HEK293 (cell line): ENCODE data around the gene TMIE.

Experiments used
- CTCF ChIA-PET: fragments of 350-600 bp; formaldehyde crosslinking; extraction: SDS; loops from one replicate; lab custom pipeline; 2021; ENCODE audit warnings: antibody characterized with exemption; lab: Yijun Ruan, JAX
- POLR2A ChIA-PET: fragments of 300-600 bp; formaldehyde crosslinking; extraction: SDS; loops from one replicate; lab custom pipeline; 2020; ENCODE audit warnings: antibody characterized with exemption, inconsistent platforms; lab: Yijun Ruan, JAX
- H3K27ac ChIP-seq: fragments of 200-500 bp; sonication (Bioruptor generic); 2 replicates; pipeline ENCODE4 v1.5.1; 2014; ENCODE audit warnings: low read depth, low read length, control low read depth, inconsistent platforms; ENCODE audit errors: extremely low read depth
- H3K36me3 ChIP-seq, 2 experiments: fragments of 200-500 bp in 1 of 2; sonication (Bioruptor generic) in 1 of 2; 1 replicate in 1 of 2; 2 replicates in 1 of 2; pipeline ENCODE4 v1.5.1; 2014 to 2017; ENCODE audit warnings: inconsistent platforms in 2 of 2, low read length in 2 of 2; ENCODE audit not compliant: control insufficient read depth in 2 of 2, insufficient read depth in 1 of 2
- H3K4me1 ChIP-seq: fragments of 200-500 bp; sonication (Bioruptor generic); 2 replicates; pipeline ENCODE4 v1.5.1; 2014; ENCODE audit warnings: mild to moderate bottlenecking, low read length, inconsistent platforms; ENCODE audit not compliant: control insufficient read depth, insufficient read depth
- H3K4me3 ChIP-seq: 2 replicates; pipeline ENCODE4 v1.5.1; 2011; ENCODE audit warnings: low read depth, mild to moderate bottlenecking, control low read depth, low read length, moderate library complexity
- H3K9me3 ChIP-seq: fragments of 200-500 bp; sonication (Bioruptor generic); 2 replicates; pipeline ENCODE4 v1.5.1; 2014; ENCODE audit warnings: low read depth, low read length, inconsistent platforms; ENCODE audit not compliant: control insufficient read depth, insufficient read depth
- BCL11A ChIP-seq: fragments of 450-650 bp; formaldehyde crosslinking; IDR thresholded peaks from 2 replicates; pipeline ENCODE4 v1.5.1; 2016; ENCODE audit warnings: low read depth, missing biosample characterization, missing genetic modification characterization
- KLF9 ChIP-seq: fragments of 450-650 bp; formaldehyde crosslinking; IDR thresholded peaks from 2 replicates; pipeline ENCODE4 v1.5.1; 2016; ENCODE audit warnings: missing biosample characterization, missing genetic modification characterization, low read depth
- MZF1 ChIP-seq: fragments of 450-650 bp; formaldehyde crosslinking; IDR thresholded peaks from 2 replicates; pipeline ENCODE4 v1.5.1; 2017; ENCODE audit warnings: missing biosample characterization, missing genetic modification characterization, borderline replicate concordance
- SP2 ChIP-seq: fragments of 450-650 bp; formaldehyde crosslinking; IDR thresholded peaks from 2 replicates; pipeline ENCODE4 v1.5.1; 2016; ENCODE audit warnings: missing biosample characterization, missing genetic modification characterization
- ZBTB1 ChIP-seq: fragments of 450-650 bp; formaldehyde crosslinking; IDR thresholded peaks from 2 replicates; pipeline ENCODE4 v1.5.1; 2016; ENCODE audit warnings: missing biosample characterization, missing genetic modification characterization
- ZBTB48 ChIP-seq: fragments of 450-650 bp; formaldehyde crosslinking; IDR thresholded peaks from 2 replicates; pipeline ENCODE4 v1.5.1; 2016; ENCODE audit warnings: missing biosample characterization, missing genetic modification characterization
- ZNF132 ChIP-seq: fragments of 450-650 bp; formaldehyde crosslinking; IDR thresholded peaks from 2 replicates; pipeline ENCODE4 v1.5.1; 2017; ENCODE audit warnings: missing biosample characterization, missing genetic modification characterization, borderline replicate concordance
- ZNF19 ChIP-seq: fragments of 450-650 bp; formaldehyde crosslinking; IDR thresholded peaks from 2 replicates; pipeline ENCODE4; 2016; ENCODE audit warnings: missing biosample characterization, missing genetic modification characterization, low read depth
- ZNF266 ChIP-seq: fragments of 450-650 bp; formaldehyde crosslinking; IDR thresholded peaks from 2 replicates; pipeline ENCODE4 v1.5.1; 2016; ENCODE audit warnings: missing biosample characterization, missing genetic modification characterization, low read depth
- ZNF596 ChIP-seq: fragments of 450-650 bp; IDR thresholded peaks from 2 replicates; pipeline ENCODE4 v1.5.0; 2018; ENCODE audit warnings: missing biosample characterization, mild to moderate bottlenecking, missing genetic modification characterization, moderate library complexity
- ZNF610 ChIP-seq: fragments of 450-650 bp; formaldehyde crosslinking; IDR thresholded peaks from 2 replicates; pipeline ENCODE4 v1.5.1; 2016; ENCODE audit warnings: missing biosample characterization, missing genetic modification characterization, borderline replicate concordance
- ZNF707 ChIP-seq: fragments of 450-650 bp; formaldehyde crosslinking; IDR thresholded peaks from 2 replicates; pipeline ENCODE4 v1.5.1; 2016; ENCODE audit warnings: missing biosample characterization, missing genetic modification characterization
- ZNF768 ChIP-seq: fragments of 450-650 bp; formaldehyde crosslinking; IDR thresholded peaks from 2 replicates; pipeline ENCODE4 v1.5.1; 2018; ENCODE audit warnings: missing biosample characterization, mild to moderate bottlenecking, missing genetic modification characterization
- ZNF843 ChIP-seq: fragments of 450-650 bp; formaldehyde crosslinking; IDR thresholded peaks from 2 replicates; pipeline ENCODE4 v1.5.1; 2016; ENCODE audit warnings: missing biosample characterization, missing genetic modification characterization
- ZSCAN23 ChIP-seq: fragments of 450-650 bp; formaldehyde crosslinking; IDR thresholded peaks from 2 replicates; pipeline ENCODE4 v1.5.1; 2016; ENCODE audit warnings: missing biosample characterization, missing genetic modification characterization
- TF ChIP-seq, protein P1 (sequence below): fragments of 450-650 bp; formaldehyde crosslinking; IDR thresholded peaks from 2 replicates; pipeline ENCODE4 v1.5.1; 2016; ENCODE audit warnings: missing biosample characterization, missing genetic modification characterization
- TF ChIP-seq, protein P2 (sequence below): fragments of 450-650 bp; formaldehyde crosslinking; IDR thresholded peaks from 2 replicates; pipeline ENCODE4 v1.5.1; 2016; ENCODE audit warnings: missing biosample characterization, missing genetic modification characterization
- TF ChIP-seq, protein P3 (sequence below): fragments of 450-650 bp; formaldehyde crosslinking; IDR thresholded peaks from 2 replicates; pipeline ENCODE4 v1.5.1; 2016; ENCODE audit warnings: missing biosample characterization, missing genetic modification characterization

Gene TMIE

GRCh38 chr3:46759239-46760167 is 58.3 kb downstream of the TMIE start:
- Histone ChIP-seq H3K27ac (no peak overlapping the region), H3K36me3 (no peaks in the 10 kb centered on the region), H3K4me1 (no peaks in the 10 kb centered on the region), H3K9me3 (no peaks in the 10 kb centered on the region), H3K4me3 (no peak overlapping the region)
- POLR2A ChIA-PET = no interaction called here
- TF ChIP-seq MZF1 (no peak), ZBTB1 (no peak), SP2 (no peak), ZNF596 (tag by site-specific recombination) (no peak), ZNF707 (tag by site-specific recombination) (no peak), BCL11A (tag by site-specific recombination) (no peak), ZBTB48 (tag by site-specific recombination) (no peak), ZNF610 (tag by site-specific recombination) (no peak), ZNF768 (tag by site-specific recombination) (no peak), KLF9 (tag by site-specific recombination) (no peak), ZNF132 (tag by site-specific recombination) (no peak), ZNF843 (tag by site-specific recombination) (no peak), ZNF19 (no peak), ZNF266 (tag by site-specific recombination) (no peak), ZSCAN23 (no peak)
- TF ChIP-seq, protein P1, sequence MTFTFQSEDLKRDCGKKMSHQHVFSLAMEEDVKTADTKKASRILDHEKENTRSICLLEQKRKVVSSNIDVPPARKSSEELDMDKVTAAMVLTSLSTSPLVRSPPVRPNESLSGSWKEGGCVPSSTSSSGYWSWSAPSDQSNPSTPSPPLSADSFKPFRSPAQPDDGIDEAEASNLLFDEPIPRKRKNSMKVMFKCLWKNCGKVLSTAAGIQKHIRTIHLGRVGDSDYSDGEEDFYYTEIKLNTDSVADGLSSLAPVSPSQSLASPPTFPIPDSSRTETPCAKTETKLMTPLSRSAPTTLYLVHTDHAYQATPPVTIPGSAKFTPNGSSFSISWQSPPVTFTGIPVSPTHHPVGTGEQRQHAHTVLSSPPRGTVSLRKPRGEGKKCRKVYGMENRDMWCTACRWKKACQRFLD (tag by site-specific recombination) = no peak
- TF ChIP-seq, protein P2, sequence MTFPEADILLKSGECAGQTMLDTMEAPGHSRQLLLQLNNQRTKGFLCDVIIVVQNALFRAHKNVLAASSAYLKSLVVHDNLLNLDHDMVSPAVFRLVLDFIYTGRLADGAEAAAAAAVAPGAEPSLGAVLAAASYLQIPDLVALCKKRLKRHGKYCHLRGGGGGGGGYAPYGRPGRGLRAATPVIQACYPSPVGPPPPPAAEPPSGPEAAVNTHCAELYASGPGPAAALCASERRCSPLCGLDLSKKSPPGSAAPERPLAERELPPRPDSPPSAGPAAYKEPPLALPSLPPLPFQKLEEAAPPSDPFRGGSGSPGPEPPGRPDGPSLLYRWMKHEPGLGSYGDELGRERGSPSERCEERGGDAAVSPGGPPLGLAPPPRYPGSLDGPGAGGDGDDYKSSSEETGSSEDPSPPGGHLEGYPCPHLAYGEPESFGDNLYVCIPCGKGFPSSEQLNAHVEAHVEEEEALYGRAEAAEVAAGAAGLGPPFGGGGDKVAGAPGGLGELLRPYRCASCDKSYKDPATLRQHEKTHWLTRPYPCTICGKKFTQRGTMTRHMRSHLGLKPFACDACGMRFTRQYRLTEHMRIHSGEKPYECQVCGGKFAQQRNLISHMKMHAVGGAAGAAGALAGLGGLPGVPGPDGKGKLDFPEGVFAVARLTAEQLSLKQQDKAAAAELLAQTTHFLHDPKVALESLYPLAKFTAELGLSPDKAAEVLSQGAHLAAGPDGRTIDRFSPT (tag by site-specific recombination) = no peak
- TF ChIP-seq, protein P3, sequence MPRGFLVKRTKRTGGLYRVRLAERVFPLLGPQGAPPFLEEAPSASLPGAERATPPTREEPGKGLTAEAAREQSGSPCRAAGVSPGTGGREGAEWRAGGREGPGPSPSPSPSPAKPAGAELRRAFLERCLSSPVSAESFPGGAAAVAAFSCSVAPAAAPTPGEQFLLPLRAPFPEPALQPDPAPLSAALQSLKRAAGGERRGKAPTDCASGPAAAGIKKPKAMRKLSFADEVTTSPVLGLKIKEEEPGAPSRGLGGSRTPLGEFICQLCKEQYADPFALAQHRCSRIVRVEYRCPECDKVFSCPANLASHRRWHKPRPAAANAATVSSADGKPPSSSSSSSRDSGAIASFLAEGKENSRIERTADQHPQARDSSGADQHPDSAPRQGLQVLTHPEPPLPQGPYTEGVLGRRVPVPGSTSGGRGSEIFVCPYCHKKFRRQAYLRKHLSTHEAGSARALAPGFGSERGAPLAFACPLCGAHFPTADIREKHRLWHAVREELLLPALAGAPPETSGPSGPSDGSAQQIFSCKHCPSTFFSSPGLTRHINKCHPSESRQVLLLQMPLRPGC = no peak
- CTCF ChIA-PET = no interaction called here
